Measurements from ENCODE around the gene PPM1E.

DNA sequence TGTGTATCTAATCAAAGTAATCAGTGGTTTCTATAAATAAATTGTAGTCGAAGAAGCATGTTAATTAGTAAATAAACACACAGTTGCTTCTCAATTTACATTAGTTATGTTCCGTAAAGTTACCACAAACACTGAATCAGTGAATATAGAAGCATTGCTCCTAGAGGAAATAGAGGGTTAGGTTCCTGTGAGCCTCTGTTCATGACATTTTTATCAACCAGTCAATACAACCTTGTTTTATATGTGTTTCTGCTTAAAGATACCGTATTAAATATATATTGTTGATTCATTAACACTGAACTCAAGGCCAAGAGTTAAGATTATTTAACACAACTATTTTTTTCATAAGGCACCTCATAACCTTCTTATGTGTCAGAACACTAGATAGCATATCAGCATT lies 134.3 kb downstream of the PPM1E start:
- no peak for TF ChIP-seq POLR2AphosphoS5 (IDR thresholded peaks at IDR 0.05; ENCODE audit: low read depth, low read length)
- TF ChIP-seq, protein P1, sequence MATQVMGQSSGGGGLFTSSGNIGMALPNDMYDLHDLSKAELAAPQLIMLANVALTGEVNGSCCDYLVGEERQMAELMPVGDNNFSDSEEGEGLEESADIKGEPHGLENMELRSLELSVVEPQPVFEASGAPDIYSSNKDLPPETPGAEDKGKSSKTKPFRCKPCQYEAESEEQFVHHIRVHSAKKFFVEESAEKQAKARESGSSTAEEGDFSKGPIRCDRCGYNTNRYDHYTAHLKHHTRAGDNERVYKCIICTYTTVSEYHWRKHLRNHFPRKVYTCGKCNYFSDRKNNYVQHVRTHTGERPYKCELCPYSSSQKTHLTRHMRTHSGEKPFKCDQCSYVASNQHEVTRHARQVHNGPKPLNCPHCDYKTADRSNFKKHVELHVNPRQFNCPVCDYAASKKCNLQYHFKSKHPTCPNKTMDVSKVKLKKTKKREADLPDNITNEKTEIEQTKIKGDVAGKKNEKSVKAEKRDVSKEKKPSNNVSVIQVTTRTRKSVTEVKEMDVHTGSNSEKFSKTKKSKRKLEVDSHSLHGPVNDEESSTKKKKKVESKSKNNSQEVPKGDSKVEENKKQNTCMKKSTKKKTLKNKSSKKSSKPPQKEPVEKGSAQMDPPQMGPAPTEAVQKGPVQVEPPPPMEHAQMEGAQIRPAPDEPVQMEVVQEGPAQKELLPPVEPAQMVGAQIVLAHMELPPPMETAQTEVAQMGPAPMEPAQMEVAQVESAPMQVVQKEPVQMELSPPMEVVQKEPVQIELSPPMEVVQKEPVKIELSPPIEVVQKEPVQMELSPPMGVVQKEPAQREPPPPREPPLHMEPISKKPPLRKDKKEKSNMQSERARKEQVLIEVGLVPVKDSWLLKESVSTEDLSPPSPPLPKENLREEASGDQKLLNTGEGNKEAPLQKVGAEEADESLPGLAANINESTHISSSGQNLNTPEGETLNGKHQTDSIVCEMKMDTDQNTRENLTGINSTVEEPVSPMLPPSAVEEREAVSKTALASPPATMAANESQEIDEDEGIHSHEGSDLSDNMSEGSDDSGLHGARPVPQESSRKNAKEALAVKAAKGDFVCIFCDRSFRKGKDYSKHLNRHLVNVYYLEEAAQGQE (IDR thresholded peaks at IDR 0.05; ENCODE audit: insufficient read depth in 1 of 2, low read depth in 2 of 2, low read length in 2 of 2): no peak
- TF ChIP-seq TAF1 (IDR thresholded peaks at IDR 0.05; ENCODE audit: borderline replicate concordance, insufficient read depth, low read length): no peak
- no peak for TF ChIP-seq SIN3A (IDR thresholded peaks at IDR 0.05; ENCODE audit: borderline replicate concordance, insufficient read depth, low read length)
- TF ChIP-seq FOXP2 (optimal IDR thresholded peaks at IDR 0.05; ENCODE audit: borderline replicate concordance, extremely low read depth, extremely low read length, insufficient read depth): no peak
